ENCODE measurements around the gene KIAA0825. TPM values are rescaled to one million over a fixed set of nuclear protein-coding genes. Genes with fewer than 3 reads are reported as not detected.

Gene KIAA0825
- total RNA-seq, 1 donor from 2014 or later: 2.2 TPM

- intact Hi-C loops (cut with micrococcal nuclease): no loop called here
- H3K9me3 ChIP-seq (replicated peaks): no peaks in the 10 kb centered on the region
- no peak overlapping the region for H3K4me3 ChIP-seq
- no peaks in the 10 kb centered on the region for H3K36me3 ChIP-seq
- DNase-seq: no peak
- H3K27ac ChIP-seq (replicated peaks): no peak overlapping the region
- no peak for TF ChIP-seq CTCF (IDR thresholded peaks at IDR 0.05; ENCODE audit: borderline replicate concordance)
- H3K4me1 ChIP-seq: no peaks in the 10 kb centered on the region
- H3K27me3 ChIP-seq (ENCODE audit: low read depth): no peaks in the 10 kb centered on the region
Observed at GRCh38 chr5:94218374-94218773, 400.0 kb downstream of the KIAA0825 start.

- H3K9me3 ChIP-seq (replicated peaks): no peaks in the 10 kb centered on the region
- no peaks in the 10 kb centered on the region for H3K36me3 ChIP-seq
- no peak for DNase-seq
- no peaks in the 10 kb centered on the region for H3K4me1 ChIP-seq
- intact Hi-C loops (cut with micrococcal nuclease): no loop called here
- no peak overlapping the region for H3K4me3 ChIP-seq
- no peak overlapping the region for H3K27ac ChIP-seq (replicated peaks)
- TF ChIP-seq CTCF (IDR thresholded peaks at IDR 0.05; ENCODE audit: borderline replicate concordance): no peak
- H3K27me3 ChIP-seq (ENCODE audit: low read depth): no peaks in the 10 kb centered on the region
Observed at GRCh38 chr5:94217745-94218144, 400.7 kb downstream of the KIAA0825 start.

DNA sequence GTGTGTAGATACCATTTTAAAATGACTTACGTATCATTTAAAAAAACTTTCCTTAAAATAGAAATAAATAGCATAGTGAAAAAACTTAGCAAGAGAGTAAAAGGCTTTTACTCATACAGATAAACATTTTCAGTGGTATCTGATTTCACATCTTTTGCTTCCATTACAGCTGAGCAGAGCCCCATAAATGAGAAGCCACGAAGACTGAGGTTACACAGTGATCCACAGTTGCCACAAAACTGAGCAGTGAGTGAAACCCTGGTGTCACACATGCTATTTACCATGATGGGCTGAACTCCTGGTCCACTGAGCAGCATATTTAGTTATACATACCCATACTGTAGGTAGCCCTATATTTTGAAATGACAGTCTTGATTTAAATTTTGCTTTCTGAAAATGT is 401.2 kb downstream of the KIAA0825 start:
- no peak for TF ChIP-seq CTCF (IDR thresholded peaks at IDR 0.05; ENCODE audit: borderline replicate concordance)
- Histone ChIP-seq H3K27ac (replicated peaks) (no peak overlapping the region), H3K36me3 (no peaks in the 10 kb centered on the region), H3K27me3 (ENCODE audit: low read depth) (no peaks in the 10 kb centered on the region), H3K4me1 (no peaks in the 10 kb centered on the region), H3K4me3 (no peak overlapping the region), H3K9me3 (replicated peaks) (no peaks in the 10 kb centered on the region)
- intact Hi-C loops (cut with micrococcal nuclease): no loop called here
- no peak for DNase-seq

GRCh38 chr5:94212476-94212875 is 405.9 kb downstream of the KIAA0825 start:
- intact Hi-C loops (cut with micrococcal nuclease): no loop called here

GRCh38 chr5:94209774-94210355 is 408.5 kb downstream of the KIAA0825 start:
- Histone ChIP-seq H3K36me3 (no peaks in the 10 kb centered on the region), H3K4me1 (no peaks in the 10 kb centered on the region), H3K9me3 (replicated peaks) (no peaks in the 10 kb centered on the region), H3K27me3 (ENCODE audit: low read depth) (no peaks in the 10 kb centered on the region), H3K27ac (replicated peaks) (no peak overlapping the region), H3K4me3 (no peak overlapping the region)
- intact Hi-C loops (cut with micrococcal nuclease): no loop called here
- DNase-seq: no peak
- TF ChIP-seq CTCF (IDR thresholded peaks at IDR 0.05; ENCODE audit: borderline replicate concordance): no peak

More at GRCh38 chr5:94212476-94212875, 405.9 kb downstream of the KIAA0825 start:
- no peak overlapping the region for H3K4me3 ChIP-seq
- no peaks in the 10 kb centered on the region for H3K36me3 ChIP-seq
- no peaks in the 10 kb centered on the region for H3K4me1 ChIP-seq
- H3K27ac ChIP-seq (replicated peaks): no peak overlapping the region
- TF ChIP-seq CTCF (IDR thresholded peaks at IDR 0.05; ENCODE audit: borderline replicate concordance): no peak
- DNase-seq: no peak
- H3K27me3 ChIP-seq (ENCODE audit: low read depth): no peaks in the 10 kb centered on the region
- no peaks in the 10 kb centered on the region for H3K9me3 ChIP-seq (replicated peaks)
